Fibroblast of villous mesenchyme (primary cell): ENCODE data around the gene BEST1. TPM values are rescaled to one million over a fixed set of nuclear protein-coding genes. Genes with fewer than 3 reads are reported as not detected.
A peak's percentile ranks its signal among the peaks of the same experiment; 100 is the strongest.
"Not testable (repeated sequence)": the region's sequence is repeated elsewhere in the genome, so short reads cannot be mapped to it uniquely, and the experiment has no call there.

Source experiments
- DNase-seq: peaks from one replicate; pipeline ENCODE4 v3.0.0-alpha.2; 2010; ENCODE audit warnings: low read depth
- H3K4me3 ChIP-seq: 2 replicates; pipeline ENCODE4 v1.5.1; 2011; ENCODE audit warnings: low read depth, mild to moderate bottlenecking, low read length
- CTCF ChIP-seq: IDR thresholded peaks from 2 replicates; pipeline ENCODE4 v1.5.1; 2012; ENCODE audit warnings: low read depth, mild to moderate bottlenecking, low read length; ENCODE audit not compliant: insufficient read depth
- total RNA-seq: library from RNA; depleted of rRNA; stranded (reverse); fragments of >200 nt; gene quantifications from 2 replicates; pipeline ENCODE4 v1.2.3, GENCODE V29; 2012

The BEST1 gene
- total RNA-seq, 1 donor = 3.0 TPM

GRCh38 chr11:61947486-61948210, 2.5 kb upstream of the BEST1 start:
- TF ChIP-seq CTCF = peak; percentile 99
- peak; percentile 92 for DNase-seq
- no peak overlapping the region for H3K4me3 ChIP-seq

GRCh38 chr11:61948505-61948904, 1.6 kb upstream of the BEST1 start:
- TF ChIP-seq CTCF = no peak
- H3K4me3 ChIP-seq = no peak overlapping the region
- DNase-seq = no peak

DNA sequence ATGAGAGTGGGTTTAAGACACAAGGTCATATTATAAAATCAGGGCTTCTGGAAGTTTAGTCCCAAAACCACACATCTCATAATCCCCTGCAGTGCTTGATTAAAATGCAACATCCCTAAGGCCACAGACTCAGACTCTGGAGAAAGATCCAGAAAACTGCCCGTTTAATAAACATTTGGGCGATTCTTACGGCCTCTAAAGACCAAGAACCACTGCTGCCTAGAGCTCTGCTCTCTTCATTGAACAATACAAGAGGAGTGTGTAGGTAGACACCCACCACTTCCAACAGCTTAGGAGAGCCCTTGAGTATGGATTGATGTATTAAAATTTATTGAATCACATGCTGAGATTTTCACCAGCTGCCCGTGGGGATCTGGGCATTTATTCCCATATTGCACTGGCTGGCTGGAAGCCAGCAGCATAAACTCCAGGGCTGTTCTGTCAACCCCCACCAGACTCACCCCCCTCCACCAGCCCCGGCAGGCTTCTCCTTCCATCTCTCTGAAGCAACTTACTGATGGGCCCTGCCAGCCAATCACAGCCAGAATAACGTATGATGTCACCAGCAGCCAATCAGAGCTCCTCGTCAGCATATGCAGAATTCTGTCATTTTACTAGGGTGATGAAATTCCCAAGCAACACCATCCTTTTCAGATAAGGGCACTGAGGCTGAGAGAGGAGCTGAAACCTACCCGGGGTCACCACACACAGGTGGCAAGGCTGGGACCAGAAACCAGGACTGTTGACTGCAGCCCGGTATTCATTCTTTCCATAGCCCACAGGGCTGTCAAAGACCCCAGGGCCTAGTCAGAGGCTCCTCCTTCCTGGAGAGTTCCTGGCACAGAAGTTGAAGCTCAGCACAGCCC, 749 bp upstream of the BEST1 start:
- H3K4me3 ChIP-seq = peak overlapping the region; percentile 18
- peak; percentile 99 for DNase-seq
- TF ChIP-seq CTCF = no peak

DNA sequence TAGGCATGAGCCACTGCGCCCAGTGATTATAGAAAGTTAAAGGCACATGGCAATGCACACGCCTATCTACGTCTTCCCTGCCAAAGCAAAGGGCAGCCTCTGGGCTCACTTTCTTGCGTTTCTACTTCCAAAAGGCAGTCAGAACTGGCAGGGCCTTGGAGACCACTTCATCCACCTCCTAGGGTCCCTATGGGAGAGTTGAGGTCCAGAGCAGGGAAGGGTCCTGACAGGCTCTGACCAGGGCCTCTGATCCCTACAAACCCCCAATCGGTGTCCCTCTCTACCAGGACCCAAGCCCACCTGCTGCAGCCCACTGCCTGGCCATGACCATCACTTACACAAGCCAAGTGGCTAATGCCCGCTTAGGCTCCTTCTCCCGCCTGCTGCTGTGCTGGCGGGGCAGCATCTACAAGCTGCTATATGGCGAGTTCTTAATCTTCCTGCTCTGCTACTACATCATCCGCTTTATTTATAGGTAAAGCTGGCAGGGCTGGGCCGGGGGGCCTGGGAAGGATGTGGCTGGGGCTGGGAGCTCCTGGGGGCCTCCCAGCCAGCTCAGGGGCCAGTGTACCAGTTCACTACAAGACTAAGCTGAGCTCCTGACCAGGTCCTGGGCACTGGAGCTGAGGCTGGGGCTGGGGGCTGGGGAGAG, 1.5 kb downstream of the BEST1 start:
- no peak for DNase-seq
- no peak overlapping the region for H3K4me3 ChIP-seq
- no peak for TF ChIP-seq CTCF

DNA sequence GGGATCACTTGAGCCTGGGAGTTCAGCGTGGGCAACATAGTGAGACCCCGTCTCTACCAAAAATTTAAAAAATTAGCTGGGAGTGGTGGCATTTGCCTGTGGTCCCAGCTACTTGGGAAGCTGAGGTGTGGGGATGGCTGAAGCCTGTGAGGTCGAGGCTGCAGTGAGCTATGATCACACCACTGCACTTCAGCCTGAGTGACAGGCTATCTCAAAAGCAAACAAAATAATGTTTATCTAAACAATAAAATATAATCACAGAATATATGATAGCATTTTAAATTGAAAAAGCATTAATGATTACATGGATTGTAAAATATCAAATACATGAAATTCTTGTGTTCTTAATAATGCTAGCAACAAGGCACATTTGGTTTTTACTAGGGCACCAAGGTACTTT, 2.7 kb downstream of the BEST1 start:
- H3K4me3 ChIP-seq = no peak overlapping the region
- no peak for TF ChIP-seq CTCF
- DNase-seq = no peak

GRCh38 chr11:61953632-61954031, 3.5 kb downstream of the BEST1 start:
- not testable (repeated sequence) for H3K4me3 ChIP-seq, DNase-seq
